ENCODE data around the gene GATA1.

The GATA1 gene

DNA sequence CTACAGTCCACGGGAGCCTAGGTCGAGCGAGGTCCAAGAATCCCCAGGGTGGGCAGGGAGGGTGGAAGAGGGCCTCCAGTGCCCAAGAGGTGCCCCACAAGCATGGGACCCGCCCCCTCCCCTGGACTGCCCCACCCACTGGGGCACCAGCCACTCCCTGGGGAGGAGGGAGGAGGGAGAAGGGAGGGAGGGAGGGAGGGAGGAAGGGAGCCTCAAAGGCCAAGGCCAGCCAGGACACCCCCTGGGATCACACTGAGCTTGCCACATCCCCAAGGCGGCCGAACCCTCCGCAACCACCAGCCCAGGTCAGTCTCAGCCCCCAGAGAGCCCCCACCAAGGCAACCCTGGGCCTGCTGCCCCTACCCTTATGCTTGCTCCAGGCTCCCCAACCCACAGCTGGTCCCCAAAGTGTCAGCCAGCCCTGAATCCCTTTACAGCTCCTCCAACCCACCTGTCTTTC is at the start of gene GATA1:
TSS of gene GATA1 (plus strand) at position 250 of the 460 bp plus-strand sequence. CDS start 4,520 bp downstream, outside the sequence.
- TF ChIP-seq, protein P1, sequence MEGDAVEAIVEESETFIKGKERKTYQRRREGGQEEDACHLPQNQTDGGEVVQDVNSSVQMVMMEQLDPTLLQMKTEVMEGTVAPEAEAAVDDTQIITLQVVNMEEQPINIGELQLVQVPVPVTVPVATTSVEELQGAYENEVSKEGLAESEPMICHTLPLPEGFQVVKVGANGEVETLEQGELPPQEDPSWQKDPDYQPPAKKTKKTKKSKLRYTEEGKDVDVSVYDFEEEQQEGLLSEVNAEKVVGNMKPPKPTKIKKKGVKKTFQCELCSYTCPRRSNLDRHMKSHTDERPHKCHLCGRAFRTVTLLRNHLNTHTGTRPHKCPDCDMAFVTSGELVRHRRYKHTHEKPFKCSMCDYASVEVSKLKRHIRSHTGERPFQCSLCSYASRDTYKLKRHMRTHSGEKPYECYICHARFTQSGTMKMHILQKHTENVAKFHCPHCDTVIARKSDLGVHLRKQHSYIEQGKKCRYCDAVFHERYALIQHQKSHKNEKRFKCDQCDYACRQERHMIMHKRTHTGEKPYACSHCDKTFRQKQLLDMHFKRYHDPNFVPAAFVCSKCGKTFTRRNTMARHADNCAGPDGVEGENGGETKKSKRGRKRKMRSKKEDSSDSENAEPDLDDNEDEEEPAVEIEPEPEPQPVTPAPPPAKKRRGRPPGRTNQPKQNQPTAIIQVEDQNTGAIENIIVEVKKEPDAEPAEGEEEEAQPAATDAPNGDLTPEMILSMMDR (IDR thresholded peaks at IDR 0.05; ENCODE audit: borderline replicate concordance, control extremely low read depth, extremely low read depth, insufficient read depth, missing control alignments) = no peak
- in situ Hi-C loops (cut with MboI; ENCODE audit: low sequenced_read_pairs, unreplicated experiment) = no loop called here
- no peak for DNase-seq (ENCODE audit: low spot score)

DNA sequence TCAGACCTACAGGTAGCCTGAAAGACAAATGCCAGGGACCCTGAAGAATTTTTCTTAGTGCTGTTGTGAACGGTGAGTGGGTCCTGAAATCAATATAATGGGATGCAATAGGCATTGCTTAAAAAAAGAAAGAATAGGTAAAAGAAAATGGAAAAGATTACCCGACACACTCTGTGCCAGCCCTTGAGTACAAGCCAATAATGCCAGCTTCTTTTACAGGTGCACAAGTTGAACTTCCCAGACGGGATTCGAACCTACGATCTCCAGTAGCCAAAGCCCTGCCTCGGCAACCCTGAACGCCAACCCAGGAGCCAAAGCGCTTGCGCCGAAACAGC is 49.5 kb upstream of the GATA1 start:
- TF ChIP-seq, protein P1 (IDR thresholded peaks at IDR 0.05; ENCODE audit: borderline replicate concordance, control extremely low read depth, extremely low read depth, insufficient read depth, missing control alignments) = no peak
- in situ Hi-C loops (cut with MboI; ENCODE audit: low sequenced_read_pairs, unreplicated experiment) = no loop called here
- no peak for DNase-seq (ENCODE audit: low spot score)

DNA sequence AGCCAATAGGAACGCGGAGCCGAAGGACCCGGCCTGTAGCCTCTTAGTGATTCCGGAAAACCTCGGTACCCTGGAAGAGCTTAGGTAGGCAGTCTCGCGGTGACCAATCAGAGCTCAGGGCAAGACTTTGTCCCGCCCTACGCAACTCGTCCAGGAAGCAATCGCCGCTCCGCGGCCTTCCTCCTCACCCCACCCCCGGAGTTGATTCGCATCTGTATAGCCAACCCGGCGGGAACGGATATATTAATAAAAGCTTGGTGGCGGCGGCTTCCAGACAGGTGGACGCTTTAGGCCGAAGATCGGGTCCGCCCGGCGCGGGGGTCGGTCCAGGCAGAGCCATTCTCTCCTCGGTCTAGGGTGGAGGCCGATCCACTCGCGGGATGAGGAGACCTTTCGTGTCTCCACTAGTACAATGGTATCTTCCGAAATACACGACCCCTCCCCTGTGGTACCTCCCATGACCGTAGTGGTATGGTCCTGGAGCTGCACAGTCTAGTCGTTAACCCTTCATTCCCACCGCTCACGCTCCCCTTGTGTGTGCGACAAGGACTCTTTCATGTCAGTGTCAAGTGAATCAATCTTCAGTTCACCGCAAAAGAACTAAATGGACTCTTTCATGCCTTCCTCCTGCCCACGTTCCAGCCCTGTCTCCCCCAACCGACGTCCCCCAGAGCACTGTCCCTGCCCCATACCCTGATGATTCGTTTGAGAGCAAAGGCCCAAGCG is 49.0 kb upstream of the GATA1 start:
- in situ Hi-C loops (cut with MboI; ENCODE audit: low sequenced_read_pairs, unreplicated experiment) = no loop called here
- TF ChIP-seq, protein P1 (IDR thresholded peaks at IDR 0.05; ENCODE audit: borderline replicate concordance, control extremely low read depth, extremely low read depth, insufficient read depth, missing control alignments) = no peak
- peak; percentile 90 for DNase-seq (ENCODE audit: low spot score)

GRCh38 chrX:48737940-48738339 is 48.5 kb upstream of the GATA1 start:
- in situ Hi-C loops (cut with MboI; ENCODE audit: low sequenced_read_pairs, unreplicated experiment) = no loop called here
- TF ChIP-seq, protein P1 (IDR thresholded peaks at IDR 0.05; ENCODE audit: borderline replicate concordance, control extremely low read depth, extremely low read depth, insufficient read depth, missing control alignments) = no peak
- DNase-seq (ENCODE audit: low spot score) = no peak

DNA sequence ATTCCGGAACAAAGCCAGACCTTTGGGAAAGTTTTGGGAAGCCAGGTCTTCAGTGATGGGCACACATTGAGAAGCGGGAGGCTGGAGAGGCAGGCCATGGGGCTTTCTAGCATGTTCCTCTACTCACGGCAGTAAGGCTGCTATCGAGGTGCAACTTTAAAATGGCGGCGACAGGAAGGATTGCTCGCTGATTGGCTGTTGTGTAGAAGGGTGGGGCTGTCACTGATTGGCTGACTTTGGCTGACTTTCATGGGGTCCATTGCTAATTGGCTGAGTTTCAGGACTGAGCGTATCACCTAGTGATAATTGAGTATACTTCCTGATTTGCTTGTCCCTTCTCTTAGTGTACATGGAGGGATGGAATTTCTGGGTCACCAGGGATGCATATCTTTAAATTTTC is 44.6 kb upstream of the GATA1 start:
- TF ChIP-seq, protein P1 (IDR thresholded peaks at IDR 0.05; ENCODE audit: borderline replicate concordance, control extremely low read depth, extremely low read depth, insufficient read depth, missing control alignments) = no peak
- in situ Hi-C loops (cut with MboI; ENCODE audit: low sequenced_read_pairs, unreplicated experiment) = no loop called here

GRCh38 chrX:48745222-48745621 is 41.2 kb upstream of the GATA1 start:
- in situ Hi-C loops (cut with MboI; ENCODE audit: low sequenced_read_pairs, unreplicated experiment) = no loop called here
- TF ChIP-seq, protein P1 (IDR thresholded peaks at IDR 0.05; ENCODE audit: borderline replicate concordance, control extremely low read depth, extremely low read depth, insufficient read depth, missing control alignments) = no peak
- no peak for DNase-seq (ENCODE audit: low spot score)

More for the DNA sequence above, 44.6 kb upstream of the GATA1 start:
- no peak for DNase-seq (ENCODE audit: low spot score)
